Natural killer cell (primary cell): ENCODE data around the gene SLC24A3. TPM values are rescaled to one million over a fixed set of nuclear protein-coding genes. Genes with fewer than 3 reads are reported as not detected.

Experiments used
- ATAC-seq, 3 donors: fragments of 150-1000 bp in 2 of 3; fragments of 200-7000 bp in 1 of 3; cut with Tn5 transposase; 1 replicate in 1 of 3; 2 replicates in 2 of 3; pipeline ENCODE4 v1.10.0; 2021; ENCODE audit warnings: mild to moderate bottlenecking in 2 of 3, moderate library complexity in 2 of 3
- DNase-seq, 2 donors: peaks; one replicate each; pipeline versions ENCODE4 v3.0.0 to v3.0.0-alpha.2; 2013 to 2021; ENCODE audit warnings: mixed read lengths in 1 of 2
- H3K27ac ChIP-seq: one replicate; pipeline ENCODE4 v1.5.1; 2013; ENCODE audit warnings: mild to moderate bottlenecking, low read length
- H3K27me3 ChIP-seq: one replicate; pipeline ENCODE4 v1.6.1; 2013; ENCODE audit warnings: low read length; ENCODE audit not compliant: control insufficient read depth, insufficient read depth
- H3K36me3 ChIP-seq: one replicate; pipeline ENCODE4 v1.6.1; 2013; ENCODE audit warnings: low read length; ENCODE audit not compliant: control insufficient read depth, insufficient read depth
- H3K4me1 ChIP-seq: one replicate; pipeline ENCODE4 v1.6.1; 2013; ENCODE audit warnings: low read length; ENCODE audit not compliant: control insufficient read depth, insufficient read depth
- H3K4me3 ChIP-seq: one replicate; pipeline ENCODE4 v1.5.1; 2013; ENCODE audit warnings: low read length
- H3K9me3 ChIP-seq: one replicate; pipeline ENCODE4 v1.6.1; 2013; ENCODE audit warnings: low read length; ENCODE audit not compliant: control insufficient read depth, insufficient read depth
- H3K27ac Mint-ChIP-seq, 2 donors: one replicate each; pipeline ENCODE4 v1.8.0; 2022; ENCODE audit warnings: mild to moderate bottlenecking in 2 of 2, mixed read lengths in 2 of 2, moderate library complexity in 1 of 2
- H3K27me3 Mint-ChIP-seq, 2 donors: one replicate each; pipeline ENCODE4 v1.8.0; 2022; ENCODE audit warnings: low read depth in 2 of 2, mixed read lengths in 2 of 2
- H3K36me3 Mint-ChIP-seq: one replicate; pipeline ENCODE4 v1.8.0; 2022; ENCODE audit warnings: mixed read lengths
- H3K4me1 Mint-ChIP-seq, 2 donors: one replicate each; pipeline ENCODE4 v1.8.0; 2022; ENCODE audit warnings: mixed read lengths in 2 of 2
- H3K4me3 Mint-ChIP-seq: one replicate; pipeline ENCODE4 v1.8.0; 2022; ENCODE audit warnings: mild to moderate bottlenecking, moderate library complexity, mixed read lengths
- H3K9me3 Mint-ChIP-seq, 2 donors: one replicate each; pipeline ENCODE4 v1.8.0; 2022; ENCODE audit warnings: mixed read lengths in 2 of 2
- WGBS: methylation state at CpG from one replicate; pipeline ENCODE4 v1.1.7; 2013; ENCODE audit warnings: missing lambda C conversion rate; ENCODE audit not compliant: insufficient coverage; 5-methylcytosine and 5-hydroxymethylcytosine counted together
- intact Hi-C: fragments of 100-400 bp; cut with micrococcal nuclease; formaldehyde crosslinking; loops from one replicate; pipeline ENCODE4 v1.14.2; 2022
- total RNA-seq, 4 donors: library from RNA; stranded (reverse); fragments of 120-200 nt in 1 of 4; gene quantifications; one replicate each; pipeline versions ENCODE4 v1.2.3 to v1.2.4, GENCODE V29; 2013 to 2022
- TF ChIP-seq, protein P1 (sequence below): fragments of 200-600 bp; IDR thresholded peaks from one replicate; pipeline ENCODE4 v1.8.0; 2022; ENCODE audit warnings: antibody characterized with exemption

Gene SLC24A3
- total RNA-seq, 3 donors from 2014 or later (not counting 1 experiment from before 2014, with no cell fraction given) = 0.09 to 5.5 (median 0.99) TPM

DNA sequence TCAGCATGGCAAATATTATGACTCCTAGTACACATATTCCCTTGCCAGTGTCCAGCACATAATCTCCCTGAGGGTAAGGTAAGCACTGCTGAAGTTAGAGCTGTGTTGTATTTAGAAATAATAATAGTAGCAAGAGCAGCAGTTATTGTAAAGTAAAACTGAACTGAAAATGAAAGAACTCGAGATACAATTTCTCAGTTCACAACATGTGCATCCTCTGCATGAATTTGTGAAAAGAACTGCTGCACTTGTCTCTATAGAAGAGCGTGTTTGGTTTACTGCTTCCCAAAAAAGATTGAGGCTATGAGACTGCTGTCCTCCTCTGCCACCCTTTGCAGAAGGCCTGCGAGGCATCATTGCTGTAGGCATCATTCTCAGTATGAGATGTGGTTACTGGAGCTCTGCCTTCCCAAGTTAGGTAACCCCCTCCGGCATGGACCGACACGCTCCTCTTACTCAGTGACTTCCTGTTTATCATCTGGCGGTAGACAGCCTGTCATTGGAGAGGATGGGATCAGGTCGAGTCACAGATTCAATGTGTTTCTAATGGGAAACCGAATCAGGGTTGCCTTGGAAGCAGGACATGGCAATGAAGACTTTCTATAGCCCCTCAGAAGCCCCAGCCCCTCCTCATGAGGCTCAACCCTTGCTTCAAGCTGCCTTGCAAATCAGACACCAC is 48.1 kb downstream of the SLC24A3 start:
- H3K9me3 Mint-ChIP-seq = no peaks in the 10 kb centered on the region
- TF ChIP-seq, protein P1, sequence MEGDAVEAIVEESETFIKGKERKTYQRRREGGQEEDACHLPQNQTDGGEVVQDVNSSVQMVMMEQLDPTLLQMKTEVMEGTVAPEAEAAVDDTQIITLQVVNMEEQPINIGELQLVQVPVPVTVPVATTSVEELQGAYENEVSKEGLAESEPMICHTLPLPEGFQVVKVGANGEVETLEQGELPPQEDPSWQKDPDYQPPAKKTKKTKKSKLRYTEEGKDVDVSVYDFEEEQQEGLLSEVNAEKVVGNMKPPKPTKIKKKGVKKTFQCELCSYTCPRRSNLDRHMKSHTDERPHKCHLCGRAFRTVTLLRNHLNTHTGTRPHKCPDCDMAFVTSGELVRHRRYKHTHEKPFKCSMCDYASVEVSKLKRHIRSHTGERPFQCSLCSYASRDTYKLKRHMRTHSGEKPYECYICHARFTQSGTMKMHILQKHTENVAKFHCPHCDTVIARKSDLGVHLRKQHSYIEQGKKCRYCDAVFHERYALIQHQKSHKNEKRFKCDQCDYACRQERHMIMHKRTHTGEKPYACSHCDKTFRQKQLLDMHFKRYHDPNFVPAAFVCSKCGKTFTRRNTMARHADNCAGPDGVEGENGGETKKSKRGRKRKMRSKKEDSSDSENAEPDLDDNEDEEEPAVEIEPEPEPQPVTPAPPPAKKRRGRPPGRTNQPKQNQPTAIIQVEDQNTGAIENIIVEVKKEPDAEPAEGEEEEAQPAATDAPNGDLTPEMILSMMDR = no peak
- DNase-seq (no peak), ATAC-seq (peak in 2 of 3 donors; percentile 36 to 64)
- peaks cover 4 to 6% of the 10 kb centered on the region in 2 donors for H3K4me1 Mint-ChIP-seq
- Histone ChIP-seq H3K4me1 (no peaks in the 10 kb centered on the region), H3K9me3 (no peaks in the 10 kb centered on the region), H3K36me3 (no peaks in the 10 kb centered on the region), H3K27me3 (no peaks in the 10 kb centered on the region), H3K4me3 (no peak overlapping the region), H3K27ac (no peak overlapping the region)
- no peak overlapping the region for H3K4me3 Mint-ChIP-seq
- intact Hi-C loops = no loop called here
- H3K36me3 Mint-ChIP-seq = no peaks in the 10 kb centered on the region
- peaks cover 0 to 6% of the 10 kb centered on the region in 2 donors for H3K27me3 Mint-ChIP-seq
- no peak overlapping the region for H3K27ac Mint-ChIP-seq
- 70% methylated on average over 9 of the region's 9 CpGs for WGBS

DNA sequence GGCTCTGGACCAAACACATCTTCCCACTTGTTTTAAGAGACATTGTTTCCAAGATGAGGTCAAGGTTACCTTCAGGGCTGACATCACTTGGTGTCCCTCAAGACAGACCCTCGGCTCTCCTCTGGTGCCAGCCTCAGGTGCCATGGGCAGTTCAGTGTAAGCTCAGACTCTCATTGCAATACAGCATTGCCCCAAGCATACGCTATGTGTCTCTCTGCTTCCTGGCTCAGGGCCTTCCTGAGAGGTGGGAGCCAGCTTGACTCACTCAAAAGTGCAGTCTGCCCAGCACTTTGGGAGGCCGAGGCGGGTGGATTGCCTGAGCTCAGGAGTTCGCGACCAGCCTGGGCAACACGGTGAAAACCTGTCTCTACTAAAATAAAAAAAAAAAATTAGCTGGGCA is 51.7 kb downstream of the SLC24A3 start:
- intact Hi-C loops = no loop called here
- Histone ChIP-seq H3K9me3 (no peaks in the 10 kb centered on the region), H3K27me3 (no peaks in the 10 kb centered on the region), H3K4me1 (no peaks in the 10 kb centered on the region), H3K4me3 (no peak overlapping the region), H3K27ac (no peak overlapping the region), H3K36me3 (no peaks in the 10 kb centered on the region)
- TF ChIP-seq, protein P1 = no peak
- Mint-ChIP-seq H3K27me3 (peaks cover 0 to 6% of the 10 kb centered on the region in 2 donors), H3K4me3 (no peak overlapping the region), H3K36me3 (no peaks in the 10 kb centered on the region), H3K9me3 (no peaks in the 10 kb centered on the region), H3K27ac (no peak overlapping the region), H3K4me1 (peaks cover 4 to 6% of the 10 kb centered on the region in 2 donors)
- 94% methylated on average over 7 of the region's 7 CpGs for WGBS
- no peak for ATAC-seq
- DNase-seq = no peak

DNA sequence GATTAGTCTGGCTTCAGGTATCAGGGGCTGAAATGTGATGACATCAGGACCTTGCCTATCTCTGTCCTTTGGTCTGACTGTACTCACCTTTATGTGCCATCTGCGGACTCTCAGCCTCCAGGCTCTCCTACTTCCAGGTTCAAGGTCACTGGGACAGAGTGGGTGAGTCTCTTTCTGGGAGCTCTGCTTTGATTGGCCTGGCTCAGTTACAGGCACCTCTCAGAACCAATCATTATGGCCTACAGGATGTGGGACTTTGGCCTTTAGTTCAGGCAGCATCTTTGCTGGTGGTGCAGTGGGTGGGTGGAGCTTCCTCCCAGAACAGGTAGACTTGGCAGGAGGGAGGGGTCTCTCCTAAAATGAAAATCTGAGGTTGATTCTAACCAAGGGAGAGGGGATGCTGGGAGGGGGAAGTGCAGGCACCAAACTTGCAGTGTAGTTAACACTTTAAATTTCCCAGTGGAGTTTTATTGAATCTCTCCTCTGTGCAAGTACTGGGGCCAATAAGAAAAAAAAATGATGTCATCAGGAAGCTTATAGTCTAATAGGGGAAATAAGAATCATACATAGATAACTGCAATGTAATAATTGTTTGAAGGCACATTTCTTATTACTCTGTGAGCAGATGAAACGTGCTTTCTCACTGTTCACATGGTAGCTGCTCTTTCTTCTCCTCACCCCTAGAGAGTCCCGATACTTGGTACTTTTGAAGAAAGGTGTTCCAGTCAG is 53.4 kb downstream of the SLC24A3 start:
- H3K4me3 ChIP-seq = no peak overlapping the region
- H3K4me1 ChIP-seq = no peaks in the 10 kb centered on the region
- Mint-ChIP-seq H3K27me3 (peaks cover 2 to 11% of the 10 kb centered on the region in 2 donors), H3K4me1 (peaks cover 0 to 4% of the 10 kb centered on the region in 2 donors), H3K9me3 (no peaks in the 10 kb centered on the region), H3K36me3 (no peaks in the 10 kb centered on the region), H3K4me3 (no peak overlapping the region), H3K27ac (no peak overlapping the region)
- TF ChIP-seq, protein P1 = no peak
- H3K27me3 ChIP-seq = no peaks in the 10 kb centered on the region
- H3K27ac ChIP-seq = no peak overlapping the region
- ATAC-seq = peak in 2 of 3 donors; percentile 44 to 52
- H3K36me3 ChIP-seq = no peaks in the 10 kb centered on the region
- intact Hi-C loops = no loop called here
- H3K9me3 ChIP-seq = no peaks in the 10 kb centered on the region
- DNase-seq = no peak
- WGBS = 79% methylated on average over 2 of the region's 3 CpGs
